HepG2 (cell line): ENCODE results near the gene HYLS1.

Experiments
- POLR2A ChIP-seq, 2 experiments: IDR thresholded peaks; 2 replicates each; pipeline ENCODE4 v1.6.1; 2011; ENCODE audit warnings: low read depth in 2 of 2, low read length in 2 of 2, mild to moderate bottlenecking in 1 of 2, moderate library complexity in 1 of 2; ENCODE audit not compliant: insufficient read depth in 1 of 2
- POLR2AphosphoS5 ChIP-seq: IDR thresholded peaks from 2 replicates; pipeline ENCODE4 v1.6.1; 2012; ENCODE audit warnings: low read depth, low read length
- ZNF570 ChIP-seq: sonication (generic); formaldehyde crosslinking; IDR thresholded peaks from 2 replicates; pipeline ENCODE4 v1.4.0; 2020; ENCODE audit warnings: mild to moderate bottlenecking, missing genetic modification reagents, borderline replicate concordance
- TF ChIP-seq, protein P1 (sequence below): sonication (generic); formaldehyde crosslinking; IDR thresholded peaks from 2 replicates; pipeline ENCODE4 v1.5.0; 2020; ENCODE audit warnings: mild to moderate bottlenecking, missing genetic modification reagents, moderate library complexity
- TF ChIP-seq, protein P2 (sequence below): IDR thresholded peaks from 2 replicates; pipeline ENCODE4 v1.6.1; 2016; ENCODE audit warnings: missing biosample characterization, missing genetic modification reagents, low read depth
- TF ChIP-seq, protein P3 (sequence below): sonication (generic); formaldehyde crosslinking; IDR thresholded peaks from 2 replicates; pipeline ENCODE4 v1.4.0; 2020; ENCODE audit warnings: mild to moderate bottlenecking, missing genetic modification reagents, borderline replicate concordance

DNA sequence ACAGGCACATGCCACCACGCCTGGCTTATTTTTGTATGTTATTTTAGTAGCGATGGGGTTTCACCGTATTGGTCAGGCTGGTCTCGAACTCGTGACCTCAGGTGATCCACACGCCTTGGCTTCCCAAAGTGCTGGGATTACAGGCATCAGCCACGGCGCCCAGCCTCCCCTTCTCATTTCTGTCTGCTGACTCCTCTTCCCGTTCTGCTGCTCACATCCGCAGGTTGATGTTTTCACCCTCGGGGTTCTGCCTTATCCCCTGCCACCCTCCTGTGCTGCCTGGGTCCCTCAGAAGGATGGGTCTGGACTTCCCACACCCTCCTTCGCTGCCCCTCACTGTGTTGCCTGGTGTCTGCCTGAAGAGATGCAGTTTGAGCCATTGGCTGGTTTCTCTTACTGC lies 39.2 kb downstream of the HYLS1 start:
- no peak for TF ChIP-seq POLR2AphosphoS5
- TF ChIP-seq, protein P1, sequence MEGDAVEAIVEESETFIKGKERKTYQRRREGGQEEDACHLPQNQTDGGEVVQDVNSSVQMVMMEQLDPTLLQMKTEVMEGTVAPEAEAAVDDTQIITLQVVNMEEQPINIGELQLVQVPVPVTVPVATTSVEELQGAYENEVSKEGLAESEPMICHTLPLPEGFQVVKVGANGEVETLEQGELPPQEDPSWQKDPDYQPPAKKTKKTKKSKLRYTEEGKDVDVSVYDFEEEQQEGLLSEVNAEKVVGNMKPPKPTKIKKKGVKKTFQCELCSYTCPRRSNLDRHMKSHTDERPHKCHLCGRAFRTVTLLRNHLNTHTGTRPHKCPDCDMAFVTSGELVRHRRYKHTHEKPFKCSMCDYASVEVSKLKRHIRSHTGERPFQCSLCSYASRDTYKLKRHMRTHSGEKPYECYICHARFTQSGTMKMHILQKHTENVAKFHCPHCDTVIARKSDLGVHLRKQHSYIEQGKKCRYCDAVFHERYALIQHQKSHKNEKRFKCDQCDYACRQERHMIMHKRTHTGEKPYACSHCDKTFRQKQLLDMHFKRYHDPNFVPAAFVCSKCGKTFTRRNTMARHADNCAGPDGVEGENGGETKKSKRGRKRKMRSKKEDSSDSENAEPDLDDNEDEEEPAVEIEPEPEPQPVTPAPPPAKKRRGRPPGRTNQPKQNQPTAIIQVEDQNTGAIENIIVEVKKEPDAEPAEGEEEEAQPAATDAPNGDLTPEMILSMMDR (CRISPR knock-in tag) = no peak
- TF ChIP-seq, protein P2, sequence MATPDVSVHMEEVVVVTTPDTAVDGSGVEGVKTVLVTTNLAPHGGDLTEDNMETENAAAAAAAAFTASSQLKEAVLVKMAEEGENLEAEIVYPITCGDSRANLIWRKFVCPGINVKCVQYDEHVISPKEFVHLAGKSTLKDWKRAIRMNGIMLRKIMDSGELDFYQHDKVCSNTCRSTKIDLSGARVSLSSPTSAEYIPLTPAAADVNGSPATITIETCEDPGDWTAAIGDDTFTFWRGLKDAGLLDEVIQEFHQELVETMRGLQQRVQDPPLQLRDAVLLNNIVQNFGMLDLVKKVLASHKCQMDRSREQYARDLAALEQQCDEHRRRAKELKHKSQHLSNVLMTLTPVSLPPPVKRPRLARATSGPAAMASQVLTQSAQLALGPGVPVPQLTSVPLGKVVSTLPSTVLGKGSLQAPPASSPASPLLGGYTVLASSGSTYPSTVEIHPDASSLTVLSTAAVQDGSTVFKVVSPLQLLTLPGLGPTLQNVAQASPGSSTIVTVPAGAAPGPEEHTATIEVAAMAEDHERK (CRISPR knock-in tag) = no peak
- TF ChIP-seq ZNF570 = no peak
- TF ChIP-seq, protein P3, sequence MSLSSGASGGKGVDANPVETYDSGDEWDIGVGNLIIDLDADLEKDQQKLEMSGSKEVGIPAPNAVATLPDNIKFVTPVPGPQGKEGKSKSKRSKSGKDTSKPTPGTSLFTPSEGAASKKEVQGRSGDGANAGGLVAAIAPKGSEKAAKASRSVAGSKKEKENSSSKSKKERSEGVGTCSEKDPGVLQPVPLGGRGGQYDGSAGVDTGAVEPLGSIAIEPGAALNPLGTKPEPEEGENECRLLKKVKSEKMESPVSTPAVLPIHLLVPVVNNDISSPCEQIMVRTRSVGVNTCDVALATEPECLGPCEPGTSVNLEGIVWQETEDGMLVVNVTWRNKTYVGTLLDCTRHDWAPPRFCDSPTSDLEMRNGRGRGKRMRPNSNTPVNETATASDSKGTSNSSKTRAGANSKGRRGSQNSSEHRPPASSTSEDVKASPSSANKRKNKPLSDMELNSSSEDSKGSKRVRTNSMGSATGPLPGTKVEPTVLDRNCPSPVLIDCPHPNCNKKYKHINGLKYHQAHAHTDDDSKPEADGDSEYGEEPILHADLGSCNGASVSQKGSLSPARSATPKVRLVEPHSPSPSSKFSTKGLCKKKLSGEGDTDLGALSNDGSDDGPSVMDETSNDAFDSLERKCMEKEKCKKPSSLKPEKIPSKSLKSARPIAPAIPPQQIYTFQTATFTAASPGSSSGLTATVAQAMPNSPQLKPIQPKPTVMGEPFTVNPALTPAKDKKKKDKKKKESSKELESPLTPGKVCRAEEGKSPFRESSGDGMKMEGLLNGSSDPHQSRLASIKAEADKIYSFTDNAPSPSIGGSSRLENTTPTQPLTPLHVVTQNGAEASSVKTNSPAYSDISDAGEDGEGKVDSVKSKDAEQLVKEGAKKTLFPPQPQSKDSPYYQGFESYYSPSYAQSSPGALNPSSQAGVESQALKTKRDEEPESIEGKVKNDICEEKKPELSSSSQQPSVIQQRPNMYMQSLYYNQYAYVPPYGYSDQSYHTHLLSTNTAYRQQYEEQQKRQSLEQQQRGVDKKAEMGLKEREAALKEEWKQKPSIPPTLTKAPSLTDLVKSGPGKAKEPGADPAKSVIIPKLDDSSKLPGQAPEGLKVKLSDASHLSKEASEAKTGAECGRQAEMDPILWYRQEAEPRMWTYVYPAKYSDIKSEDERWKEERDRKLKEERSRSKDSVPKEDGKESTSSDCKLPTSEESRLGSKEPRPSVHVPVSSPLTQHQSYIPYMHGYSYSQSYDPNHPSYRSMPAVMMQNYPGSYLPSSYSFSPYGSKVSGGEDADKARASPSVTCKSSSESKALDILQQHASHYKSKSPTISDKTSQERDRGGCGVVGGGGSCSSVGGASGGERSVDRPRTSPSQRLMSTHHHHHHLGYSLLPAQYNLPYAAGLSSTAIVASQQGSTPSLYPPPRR (CRISPR knock-in tag) = no peak
- no peak for TF ChIP-seq POLR2A (IDR thresholded peaks at IDR 0.05; ENCODE audit: insufficient read depth in 1 of 2, low read depth in 2 of 2, low read length in 2 of 2)
